Activated CD8-positive, alpha-beta memory T cell treated with anti-CD3 and anti-CD28 coated beads, Interleukin-2, amount 50 U/mL, for 4 hours (primary cell): ENCODE measurements around the gene HACD3.
A peak's percentile ranks its signal among the peaks of the same experiment; 100 is the strongest.
"Not testable (repeated sequence)": the region's sequence is repeated elsewhere in the genome, so short reads cannot be mapped to it uniquely, and the experiment has no call there.

Experiments used
- DNase-seq: peaks from one replicate; pipeline ENCODE4 v3.0.0-alpha.2; 2020

HACD3 gene

DNA sequence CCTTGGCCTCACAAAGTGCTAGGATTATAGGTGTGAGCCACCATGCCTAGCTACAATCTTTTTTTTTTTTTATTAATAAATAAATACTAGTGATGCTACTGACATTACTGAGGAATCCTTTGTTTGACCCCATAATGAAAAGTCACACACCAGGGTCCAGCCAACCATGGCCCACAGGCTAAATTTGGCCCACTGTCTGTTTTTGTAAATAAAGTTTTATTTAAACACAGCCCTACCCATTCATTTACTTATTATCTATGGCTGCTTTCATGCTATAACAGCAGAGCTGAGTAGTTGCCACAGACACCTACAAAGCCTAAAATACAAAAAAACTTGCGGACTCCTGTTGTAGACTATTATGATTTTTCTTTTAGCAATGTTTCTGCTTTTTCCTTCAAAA is 73.3 kb downstream of the HACD3 start:
- no peak for DNase-seq

GRCh38 chr15:65610871-65611718 is 80.8 kb downstream of the HACD3 start, which contains the start of gene INTS14:
TSS of gene INTS14 (minus strand) at chr15:65611131. CDS start at chr15:65607380, 3,751 bp downstream.
- peak; percentile 94 for DNase-seq

DNA sequence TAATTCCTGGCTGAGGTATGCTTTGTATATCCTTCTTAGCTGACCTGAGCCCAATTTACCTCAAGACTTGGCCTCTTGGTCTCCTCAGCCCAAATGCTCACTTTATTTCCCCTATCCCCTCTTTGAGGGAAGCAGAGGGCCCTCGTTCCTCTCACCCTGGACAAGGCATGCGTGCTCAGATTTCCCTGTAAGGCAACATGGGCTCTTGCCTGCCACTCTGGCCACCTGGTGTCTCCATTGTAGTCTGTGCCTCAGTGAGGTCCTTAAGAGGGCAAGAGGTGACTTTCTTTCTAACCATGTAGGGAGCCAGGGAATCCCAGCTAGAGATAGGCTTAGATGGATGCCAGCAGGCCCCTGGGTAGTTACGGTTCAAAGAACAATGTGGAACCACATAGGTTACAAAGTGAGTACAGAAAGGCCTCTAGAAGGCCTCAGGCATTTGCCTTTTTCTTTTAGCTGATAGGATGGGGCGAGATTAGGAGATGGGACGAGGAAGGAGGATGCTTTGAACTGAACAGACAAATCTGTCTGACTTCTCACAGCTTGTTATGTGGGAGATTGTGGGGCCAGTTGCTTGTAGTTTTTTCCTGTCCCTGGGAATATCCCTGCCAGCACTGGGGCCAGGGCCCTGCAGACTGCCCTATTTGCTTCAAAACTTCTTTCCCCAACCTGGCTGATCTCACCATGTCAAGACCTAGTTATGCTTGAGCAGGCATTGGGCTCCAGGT is 81.8 kb downstream of the HACD3 start:
- no peak for DNase-seq

GRCh38 chr15:65612616-65612946 is 82.3 kb downstream of the HACD3 start:
- no peak for DNase-seq

DNA sequence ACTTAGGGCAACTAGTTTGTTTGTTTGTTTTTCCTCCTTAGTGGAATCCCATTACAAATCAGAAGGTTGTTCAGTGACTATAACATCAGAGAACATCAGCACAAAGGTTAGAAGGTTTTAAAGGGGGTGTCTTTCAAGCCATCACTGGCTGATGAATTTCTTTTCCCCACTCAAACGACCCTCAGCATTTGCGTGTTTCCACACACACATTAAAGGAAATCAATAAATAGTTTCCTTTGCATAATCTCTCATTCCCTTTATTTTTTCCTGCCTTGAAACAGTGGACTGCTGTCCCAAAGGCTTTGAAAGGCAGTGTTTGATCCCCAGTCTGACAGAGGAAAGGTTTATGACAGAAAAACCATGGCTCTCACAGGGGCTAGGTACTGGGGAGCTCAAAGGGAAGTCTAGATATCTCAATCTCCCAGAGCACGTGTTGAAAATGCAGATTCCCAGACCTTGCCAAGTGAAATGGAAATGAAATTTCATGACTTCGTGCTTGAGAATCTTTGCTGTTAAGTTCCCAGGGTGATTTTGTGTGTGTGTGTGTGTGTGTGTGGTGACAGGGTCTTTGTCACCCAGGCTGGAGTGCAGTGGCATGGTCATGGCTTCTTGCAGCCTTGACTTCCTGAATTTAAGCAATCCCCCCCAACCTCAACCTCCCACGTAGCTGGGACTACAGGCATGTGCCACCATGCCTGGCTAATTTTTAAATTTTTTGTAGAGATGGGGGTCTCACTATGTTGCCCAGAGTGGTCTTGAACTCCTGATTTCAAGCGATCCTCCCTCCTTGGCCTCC is 82.9 kb downstream of the HACD3 start:
- no peak for DNase-seq

DNA sequence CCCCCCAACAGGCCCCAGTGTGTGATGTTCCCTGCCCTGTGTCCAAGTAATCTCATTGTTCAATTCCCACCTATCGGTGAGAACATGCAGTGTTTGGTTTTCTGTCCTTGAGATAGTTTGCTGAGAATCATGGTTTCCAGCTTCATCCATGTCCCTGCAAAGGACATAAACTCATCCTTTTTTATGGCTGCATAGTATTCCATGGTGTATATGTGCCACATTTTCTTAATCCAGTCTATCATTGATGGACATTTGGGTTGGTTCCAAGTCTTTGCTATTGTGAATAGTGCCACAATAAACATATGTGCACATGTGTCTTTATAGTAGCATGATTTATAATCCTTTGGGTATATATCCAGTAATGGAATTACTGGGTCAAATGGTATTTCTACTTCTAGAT is 85.6 kb downstream of the HACD3 start:
- DNase-seq = not testable (repeated sequence)

- DNase-seq = no peak
Measured at GRCh38 chr15:65618560-65619109, 88.4 kb downstream of the HACD3 start.

GRCh38 chr15:65619626-65620290 is 89.5 kb downstream of the HACD3 start:
- DNase-seq = no peak

GRCh38 chr15:65620833-65621232 is 90.6 kb downstream of the HACD3 start:
- DNase-seq = no peak

DNA sequence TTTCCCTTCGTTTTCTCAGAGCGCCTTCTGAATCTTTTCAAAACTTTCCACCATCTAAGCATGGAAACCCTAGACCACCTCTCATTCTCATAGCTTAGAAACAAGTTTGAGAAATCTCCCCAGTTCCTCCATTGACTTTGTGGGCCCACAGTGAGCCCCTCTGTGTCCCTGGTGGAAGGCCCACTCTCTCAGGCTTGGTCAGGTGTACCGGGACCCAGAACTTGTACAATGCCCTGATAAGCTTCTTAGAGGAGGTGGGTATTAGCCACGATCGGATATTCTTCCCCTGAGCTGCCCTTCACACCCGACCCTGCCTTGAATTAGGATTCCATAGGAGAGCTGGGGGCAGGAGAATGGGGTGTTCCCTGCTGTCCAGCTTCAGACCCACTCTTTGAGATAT is 91.4 kb downstream of the HACD3 start, which contains the start of gene SLC24A1:
TSS of gene SLC24A1 (plus strand) at position 301 of the 400 bp plus-strand sequence. CDS start 2,143 bp downstream, outside the sequence.
- no peak for DNase-seq

GRCh38 chr15:65623103-65623502 is 92.8 kb downstream of the HACD3 start:
- no peak for DNase-seq

DNA sequence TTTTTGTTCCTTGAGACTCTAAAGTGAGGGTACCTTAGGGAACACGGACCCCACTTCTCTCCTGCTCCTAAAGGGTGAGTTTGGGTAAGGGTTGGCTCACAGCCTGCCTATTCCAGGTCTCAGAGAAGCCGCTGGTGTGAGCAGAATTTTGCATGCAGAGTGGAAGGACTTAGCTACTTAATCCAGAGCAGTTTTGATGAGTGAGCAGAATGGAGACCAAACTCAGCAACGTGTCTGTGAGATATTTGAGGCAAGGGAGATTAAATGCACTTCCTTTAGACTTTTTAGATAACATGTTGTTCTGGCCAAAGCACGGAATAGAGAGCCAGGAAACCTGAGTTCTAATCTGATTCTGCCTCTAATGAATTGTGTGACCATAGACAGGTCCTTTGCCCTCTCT is 96.6 kb downstream of the HACD3 start:
- DNase-seq = no peak
